Body of pancreas (tissue), 4 donors: ENCODE measurements around the gene STX18. TPM values are rescaled to one million over a fixed set of nuclear protein-coding genes. Genes with fewer than 3 reads are reported as not detected.

Source experiments
- ATAC-seq: fragments of 150-250 bp; one replicate; pipeline ENCODE4 v1.9.1; 2016
- DNase-seq, 4 donors: peaks; one replicate each; pipeline ENCODE4 v3.0.0-alpha.2; 2019
- H3K27ac ChIP-seq, 4 donors: fragments of 200-600 bp; sonication (generic); 1 replicate in 3 of 4; 2 replicates in 1 of 4; pipeline versions ENCODE4 v1.5.1 to v1.6.1; 2016 to 2019; ENCODE audit warnings: mild to moderate bottlenecking in 1 of 4, mixed read lengths in 1 of 4, moderate library complexity in 1 of 4
- H3K27me3 ChIP-seq, 2 donors: fragments of 200-600 bp; sonication (generic); one replicate each; pipeline ENCODE4 v1.6.0; 2016; ENCODE audit warnings: mild to moderate bottlenecking in 1 of 2
- H3K36me3 ChIP-seq, 2 donors: fragments of 200-600 bp; sonication (generic); replicated peaks in 1 of 2; 2 replicates each; pipeline ENCODE4 v1.5.1; 2016; ENCODE audit warnings: low read depth in 2 of 2; ENCODE audit not compliant: insufficient read depth in 1 of 2
- H3K4me1 ChIP-seq: fragments of 200-600 bp; sonication (generic); one replicate; pipeline ENCODE4 v1.6.0; 2016
- H3K4me3 ChIP-seq, 2 donors: fragments of 200-600 bp; sonication (generic); 1 replicate in 1 of 2; 2 replicates in 1 of 2; pipeline ENCODE4 v1.5.1; 2016 to 2019
- H3K9me3 ChIP-seq, 3 donors: fragments of 200-600 bp; sonication (generic); 1 replicate in 2 of 3; 2 replicates in 1 of 3; pipeline ENCODE4 v1.5.1; 2016
- CTCF ChIP-seq, 7 experiments: fragments of 450-650 bp in 4 of 7; fragments of 200-600 bp in 3 of 7; sonication (generic) in 3 of 7; IDR thresholded peaks; one replicate each; pipeline ENCODE4 v1.5.1; 2016 to 2019; ENCODE audit warnings: antibody characterized with exemption in 7 of 7
- POLR2A ChIP-seq, 3 donors: fragments of 450-650 bp; IDR thresholded peaks; one replicate each; pipeline ENCODE4 v1.6.1; 2016; ENCODE audit warnings: antibody characterized with exemption in 3 of 3, mild to moderate bottlenecking in 2 of 3
- WGBS, 2 donors: methylation state at CpG; one replicate each; pipeline ENCODE4 v1.1.5; 2017; 5-methylcytosine and 5-hydroxymethylcytosine counted together
- intact Hi-C: fragments of 100-400 bp; cut with DNase I; formaldehyde crosslinking; loops from one replicate; pipeline ENCODE4 v1.15.1; 2023
- total RNA-seq, 2 donors: library from RNA; depleted of rRNA; stranded (reverse); fragments of >200 nt; gene quantifications; one replicate each; pipeline ENCODE4 v1.1.0, GENCODE V29; 2016

Gene STX18
- total RNA-seq, 2 donors from 2014 or later, result 13.5 to 53.4 TPM

GRCh38 chr4:4386296-4386735, 155.5 kb downstream of the STX18 start:
- intact Hi-C loops, result no loop called here
- Histone ChIP-seq H3K4me3 (no peak overlapping the region), H3K36me3 (no peaks in the 10 kb centered on the region), H3K4me1 (peaks cover 22% of the 10 kb centered on the region), H3K27ac (no peak overlapping the region), H3K9me3 (no peaks in the 10 kb centered on the region), H3K27me3 (no peaks in the 10 kb centered on the region)
- TF ChIP-seq POLR2A (IDR thresholded peaks at IDR 0.05) (no peak), CTCF (IDR thresholded peaks at IDR 0.05) (no peak)
- DNase-seq, result no peak
- 0 to 1% methylated on average over 21 to 36 of the region's 36 CpGs for WGBS, 2 donors
- no peak for ATAC-seq

DNA sequence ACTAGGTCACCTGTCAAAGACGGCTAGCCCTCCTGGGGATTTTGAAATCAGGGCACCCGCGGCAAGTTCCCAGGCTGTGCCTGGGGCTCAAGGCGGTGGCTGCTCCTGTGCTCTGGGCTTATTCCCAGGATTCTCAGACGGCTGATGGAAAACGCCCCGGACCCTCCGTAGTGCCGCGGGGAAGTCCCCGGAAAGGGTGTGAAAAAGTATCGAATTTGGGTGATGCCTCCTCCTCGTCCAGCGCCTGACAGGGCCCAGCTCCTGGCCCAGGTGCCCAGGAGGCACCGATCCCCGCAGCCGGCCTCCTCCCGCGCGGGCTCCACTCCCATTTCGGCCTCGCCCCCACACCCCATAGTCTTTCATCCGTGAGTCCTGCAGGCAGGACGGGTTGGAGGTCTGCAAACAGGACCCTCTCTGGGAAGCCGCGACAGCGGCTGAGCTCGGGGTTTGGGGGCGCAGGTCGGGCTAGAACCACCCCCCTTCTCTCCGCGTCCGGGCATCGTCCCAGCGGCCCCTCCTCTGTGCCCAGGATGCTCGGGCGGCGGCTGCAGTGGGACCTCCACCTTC, 156.0 kb downstream of the STX18 start:
- no peaks in the 10 kb centered on the region for H3K9me3 ChIP-seq
- H3K27ac ChIP-seq, result no peak overlapping the region
- H3K4me1 ChIP-seq, result peaks cover 22% of the 10 kb centered on the region
- intact Hi-C loops, result no loop called here
- no peak overlapping the region for H3K4me3 ChIP-seq
- no peak for ATAC-seq
- no peaks in the 10 kb centered on the region for H3K27me3 ChIP-seq
- TF ChIP-seq CTCF (IDR thresholded peaks at IDR 0.05) (no peak), POLR2A (IDR thresholded peaks at IDR 0.05) (no peak)
- WGBS, 2 donors, result 0 to 2% methylated on average over 5 to 38 of the region's 38 CpGs
- DNase-seq, result no peak
- no peaks in the 10 kb centered on the region for H3K36me3 ChIP-seq

DNA sequence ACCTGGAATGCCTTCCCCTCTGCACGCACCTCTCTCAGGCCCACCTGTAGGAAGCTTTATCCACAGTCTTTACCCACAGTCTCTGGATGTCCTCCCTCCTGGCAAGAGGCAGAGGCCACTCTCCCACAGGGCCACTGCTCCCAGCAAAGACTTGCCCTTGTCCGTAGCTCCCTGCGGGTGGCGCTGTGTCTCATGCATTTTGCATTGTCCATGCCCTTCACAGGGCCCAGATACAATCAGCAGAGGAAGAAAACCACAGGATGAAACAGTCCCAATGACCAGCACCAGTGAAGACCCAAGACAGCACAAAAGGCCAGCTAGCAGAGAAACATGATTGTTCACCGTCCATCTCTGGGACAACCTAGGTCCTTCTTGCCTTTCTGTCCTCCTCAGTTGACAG, 157.0 kb downstream of the STX18 start:
- 35 to 43% methylated on average over 5 of the region's 5 CpGs for WGBS, 2 donors
- Histone ChIP-seq H3K36me3 (no peaks in the 10 kb centered on the region), H3K4me3 (no peak overlapping the region), H3K27me3 (no peaks in the 10 kb centered on the region), H3K27ac (no peak overlapping the region), H3K9me3 (no peaks in the 10 kb centered on the region), H3K4me1 (peaks cover 22% of the 10 kb centered on the region)
- intact Hi-C loops, result no loop called here
- ATAC-seq, result no peak
- DNase-seq, result no peak
- TF ChIP-seq POLR2A (IDR thresholded peaks at IDR 0.05) (no peak), CTCF (IDR thresholded peaks at IDR 0.05) (no peak)

- H3K4me3 ChIP-seq, result no peak overlapping the region
- intact Hi-C loops, result no loop called here
- no peak overlapping the region for H3K27ac ChIP-seq
- DNase-seq (no peak), ATAC-seq (no peak)
- no peaks in the 10 kb centered on the region for H3K9me3 ChIP-seq
- H3K27me3 ChIP-seq, result no peaks in the 10 kb centered on the region
- WGBS, 2 donors, result 52 to 58% methylated on average over 2 to 3 of the region's 3 CpGs
- TF ChIP-seq POLR2A (IDR thresholded peaks at IDR 0.05), result no peak
- TF ChIP-seq CTCF (IDR thresholded peaks at IDR 0.05), result no peak
- no peaks in the 10 kb centered on the region for H3K36me3 ChIP-seq
- H3K4me1 ChIP-seq, result peaks cover 22% of the 10 kb centered on the region
Observed at GRCh38 chr4:4383085-4383484, 158.8 kb downstream of the STX18 start.

DNA sequence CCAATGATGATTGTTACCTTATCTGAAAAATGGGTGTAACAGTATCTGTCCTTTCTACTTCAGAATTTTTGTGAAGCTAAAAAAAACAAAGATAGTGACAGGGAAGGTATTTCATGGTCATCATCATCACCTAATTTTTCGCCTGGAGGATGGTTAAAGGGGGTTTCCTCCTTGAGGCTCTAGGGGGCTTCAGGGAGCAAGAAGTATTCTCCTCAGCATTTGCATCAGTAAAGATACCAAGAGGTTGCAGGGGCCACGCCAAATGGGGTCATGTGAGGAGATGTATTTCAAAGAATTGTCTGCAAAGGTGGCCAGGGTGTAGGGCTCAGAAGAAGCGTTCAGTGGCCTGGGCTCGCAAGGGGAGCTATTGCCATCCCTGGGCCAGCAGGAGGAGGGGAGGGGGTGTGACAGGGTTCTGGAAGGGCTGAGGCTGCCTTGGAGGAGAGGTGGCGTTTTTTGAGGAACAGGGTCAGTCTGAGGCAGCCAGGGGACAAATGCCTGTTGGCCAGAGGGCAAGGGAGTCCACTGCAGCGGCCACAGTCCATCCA, 162.2 kb downstream of the STX18 start:
- 39 to 43% methylated on average over 5 to 6 of the region's 6 CpGs for WGBS, 2 donors
- TF ChIP-seq CTCF (IDR thresholded peaks at IDR 0.05) (no peak), POLR2A (IDR thresholded peaks at IDR 0.05) (no peak)
- H3K4me3 ChIP-seq, result no peak overlapping the region
- H3K9me3 ChIP-seq, result peaks cover 0 to 4% (median 0%) of the 10 kb centered on the region in 3 donors
- intact Hi-C loops, result no loop called here
- no peaks in the 10 kb centered on the region for H3K36me3 ChIP-seq
- H3K4me1 ChIP-seq, result no peaks in the 10 kb centered on the region
- ATAC-seq, result no peak
- H3K27ac ChIP-seq, result no peak overlapping the region
- H3K27me3 ChIP-seq, result no peaks in the 10 kb centered on the region
- DNase-seq, result no peak
